Peyer's patch (tissue), 4 donors: ENCODE results near the gene HRAS. TPM values are rescaled to one million over a fixed set of nuclear protein-coding genes. Genes with fewer than 3 reads are reported as not detected.

ENCODE experiments used
- DNase-seq, 3 donors: peaks; one replicate each; pipeline ENCODE4 v3.0.0-alpha.2; 2017 to 2019
- H3K27ac ChIP-seq, 4 donors: fragments of 200-600 bp; sonication (generic); one replicate each; pipeline ENCODE4 v1.5.1; 2016 to 2019
- H3K27me3 ChIP-seq, 2 donors: fragments of 200-600 bp; sonication (generic); one replicate each; pipeline ENCODE4 v1.5.1; 2019
- H3K36me3 ChIP-seq, 3 donors: fragments of 200-600 bp; sonication (generic); one replicate each; pipeline ENCODE4 v1.5.1; 2016 to 2019
- H3K4me1 ChIP-seq, 4 donors: fragments of 200-600 bp; sonication (generic); one replicate each; pipeline ENCODE4 v1.5.1; 2016 to 2019
- H3K4me3 ChIP-seq, 4 donors: fragments of 200-600 bp; sonication (generic); 1 replicate in 3 of 4; 2 replicates in 1 of 4; pipeline ENCODE4 v1.5.1; 2016 to 2019; ENCODE audit warnings: mild to moderate bottlenecking in 1 of 4
- H3K9me3 ChIP-seq, 4 donors: fragments of 200-600 bp; sonication (generic); one replicate each; pipeline ENCODE4 v1.5.1; 2016 to 2019; ENCODE audit warnings: mild to moderate bottlenecking in 1 of 4
- POLR2A ChIP-seq, 2 donors: fragments of 450-650 bp; IDR thresholded peaks; one replicate each; pipeline ENCODE4 v1.5.1; 2017; ENCODE audit warnings: antibody characterized with exemption in 2 of 2, mild to moderate bottlenecking in 2 of 2, moderate library complexity in 2 of 2
- total RNA-seq, 4 donors: library from RNA; depleted of rRNA; stranded (reverse); fragments of >200 nt; gene quantifications; one replicate each; pipeline ENCODE4 v1.1.0, GENCODE V29; 2016
- TF ChIP-seq, protein P1 (sequence below), 6 experiments: fragments of 450-650 bp in 4 of 6; fragments of 200-600 bp in 2 of 6; sonication (generic) in 1 of 6; IDR thresholded peaks; one replicate each; pipeline ENCODE4 v1.5.1; 2017 to 2019; ENCODE audit warnings: antibody characterized with exemption in 6 of 6, mild to moderate bottlenecking in 3 of 6, moderate library complexity in 1 of 6

Gene HRAS
- total RNA-seq, 4 donors from 2014 or later: 27.4 to 55.3 (median 35.1) TPM

DNA sequence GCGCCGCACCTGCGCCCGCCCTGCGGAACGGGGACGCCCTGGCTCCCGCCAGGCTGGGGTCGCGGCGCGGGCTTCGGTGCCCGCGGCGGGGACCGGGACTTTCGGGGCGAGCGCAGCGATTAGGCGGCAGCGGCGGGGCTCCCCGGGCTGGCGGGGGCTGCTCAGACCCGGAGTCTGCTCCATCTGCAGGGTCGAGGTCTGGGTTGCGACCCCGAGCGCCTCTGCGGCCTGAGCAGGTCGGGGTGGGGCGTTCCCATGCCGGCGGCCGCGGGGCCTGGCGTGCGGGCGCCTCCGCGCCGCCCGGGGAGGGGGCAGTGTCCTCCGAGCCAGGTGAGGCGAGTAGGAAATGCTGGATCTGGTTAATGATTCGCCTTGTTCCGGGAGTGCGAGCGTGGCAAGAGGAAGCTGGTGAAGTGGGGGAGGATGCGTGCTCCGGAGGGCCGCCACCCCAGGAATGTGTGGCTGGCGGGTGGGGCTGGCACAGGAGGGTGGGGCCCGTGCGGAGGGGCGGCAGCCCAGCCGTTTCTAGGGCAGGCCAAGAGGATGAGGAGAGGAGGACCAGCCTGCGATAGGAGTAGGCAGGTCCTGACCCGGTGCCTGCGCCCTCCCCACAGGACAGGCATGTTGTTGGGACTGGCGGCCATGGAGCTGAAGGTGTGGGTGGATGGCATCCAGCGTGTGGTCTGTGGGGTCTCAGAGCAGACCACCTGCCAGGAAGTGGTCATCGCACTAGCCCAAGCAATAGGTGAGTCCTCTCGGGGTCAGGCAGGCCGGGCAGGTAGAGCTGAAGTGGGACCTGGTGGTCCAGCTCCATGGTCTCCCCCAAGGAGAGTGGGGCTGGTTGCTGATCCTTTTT is 26.0 kb upstream of the HRAS start:
- TF ChIP-seq POLR2A (IDR thresholded peaks at IDR 0.05): peak; percentile 67 to 81
- TF ChIP-seq, protein P1, sequence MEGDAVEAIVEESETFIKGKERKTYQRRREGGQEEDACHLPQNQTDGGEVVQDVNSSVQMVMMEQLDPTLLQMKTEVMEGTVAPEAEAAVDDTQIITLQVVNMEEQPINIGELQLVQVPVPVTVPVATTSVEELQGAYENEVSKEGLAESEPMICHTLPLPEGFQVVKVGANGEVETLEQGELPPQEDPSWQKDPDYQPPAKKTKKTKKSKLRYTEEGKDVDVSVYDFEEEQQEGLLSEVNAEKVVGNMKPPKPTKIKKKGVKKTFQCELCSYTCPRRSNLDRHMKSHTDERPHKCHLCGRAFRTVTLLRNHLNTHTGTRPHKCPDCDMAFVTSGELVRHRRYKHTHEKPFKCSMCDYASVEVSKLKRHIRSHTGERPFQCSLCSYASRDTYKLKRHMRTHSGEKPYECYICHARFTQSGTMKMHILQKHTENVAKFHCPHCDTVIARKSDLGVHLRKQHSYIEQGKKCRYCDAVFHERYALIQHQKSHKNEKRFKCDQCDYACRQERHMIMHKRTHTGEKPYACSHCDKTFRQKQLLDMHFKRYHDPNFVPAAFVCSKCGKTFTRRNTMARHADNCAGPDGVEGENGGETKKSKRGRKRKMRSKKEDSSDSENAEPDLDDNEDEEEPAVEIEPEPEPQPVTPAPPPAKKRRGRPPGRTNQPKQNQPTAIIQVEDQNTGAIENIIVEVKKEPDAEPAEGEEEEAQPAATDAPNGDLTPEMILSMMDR (IDR thresholded peaks at IDR 0.05): no peak
- H3K4me1 ChIP-seq: peaks cover 0 to 27% (median 17%) of the 10 kb centered on the region in 4 donors
- peak in 2 of 3 donors; percentile 88 to 91 for DNase-seq
- H3K27ac ChIP-seq: peak overlapping the region; percentile 87 to 99 (median 96)
- peak overlapping the region; percentile 90 to 98 (median 96) for H3K4me3 ChIP-seq
- no peaks in the 10 kb centered on the region for H3K27me3 ChIP-seq
- H3K9me3 ChIP-seq: no peaks in the 10 kb centered on the region
- H3K36me3 ChIP-seq: peaks cover 0 to 12% (median 0%) of the 10 kb centered on the region in 3 donors

DNA sequence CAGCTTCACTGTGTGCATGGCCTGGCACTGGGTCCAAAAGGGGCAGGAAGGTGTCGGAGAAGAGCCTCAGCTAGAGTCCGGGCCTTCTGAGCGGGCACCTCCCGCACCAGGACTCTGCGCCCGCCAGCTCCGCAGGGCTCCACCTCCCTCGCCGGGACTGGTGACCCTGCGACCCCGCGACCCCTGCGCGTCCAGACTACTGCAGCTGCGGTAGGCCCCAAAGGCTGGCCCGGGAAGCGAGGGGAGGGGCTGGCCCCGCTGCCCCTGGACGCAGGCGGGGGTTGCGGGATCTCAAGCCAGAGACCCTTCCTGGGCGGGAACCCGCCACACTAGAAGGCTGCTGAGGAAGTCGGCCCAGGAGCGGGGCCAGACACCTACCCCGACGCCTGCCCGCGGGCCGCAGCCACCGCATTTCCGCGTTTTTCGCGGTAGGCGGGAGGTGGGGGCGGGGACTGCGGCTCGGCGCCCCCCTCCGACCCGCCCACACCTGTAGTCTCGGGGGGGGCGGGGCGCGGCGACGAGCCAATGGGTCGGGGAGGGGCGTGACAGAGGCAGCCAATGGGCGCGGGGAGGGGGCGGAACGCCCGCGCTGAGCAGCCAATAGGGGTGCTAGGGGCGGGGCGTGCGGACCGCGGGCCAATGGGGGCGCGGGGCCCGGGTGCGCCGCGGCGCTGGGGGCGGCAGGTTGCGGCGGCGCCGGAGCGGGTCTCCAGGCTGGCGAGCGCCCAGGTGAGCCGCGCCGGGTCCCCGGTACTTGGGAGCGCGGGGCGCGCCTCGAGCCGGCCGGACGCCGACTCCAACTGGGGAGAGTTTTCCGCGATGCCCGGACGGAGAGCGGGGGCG is 25.1 kb upstream of the HRAS start, which contains the start of the genes LMNTD2 and RASSF7:
TSS of gene LMNTD2 (minus strand) at position 434 of the 843 bp plus-strand sequence. CDS start at position 412, 22 bp downstream.
TSS of gene RASSF7 (plus strand) at position 666 of the 843 bp plus-strand sequence. CDS start 799 bp downstream, outside the sequence.
- peak within 1 kb of the TSS; percentile 87 to 99 (median 97) for H3K27ac ChIP-seq
- peaks cover 0 to 12% (median 0%) of the 10 kb centered on the region in 3 donors for H3K36me3 ChIP-seq
- no peaks in the 10 kb centered on the region for H3K9me3 ChIP-seq
- DNase-seq: peak; percentile 98
- TF ChIP-seq, protein P1 (IDR thresholded peaks at IDR 0.05): no peak
- TF ChIP-seq POLR2A (IDR thresholded peaks at IDR 0.05): peak; percentile 73 to 89
- H3K4me1 ChIP-seq: peaks cover 0 to 32% (median 23%) of the 10 kb centered on the region in 4 donors
- H3K27me3 ChIP-seq: peaks cover 0 to 5% of the 10 kb centered on the region in 2 donors
- peak within 1 kb of the TSS; percentile 90 to 98 (median 96) for H3K4me3 ChIP-seq

DNA sequence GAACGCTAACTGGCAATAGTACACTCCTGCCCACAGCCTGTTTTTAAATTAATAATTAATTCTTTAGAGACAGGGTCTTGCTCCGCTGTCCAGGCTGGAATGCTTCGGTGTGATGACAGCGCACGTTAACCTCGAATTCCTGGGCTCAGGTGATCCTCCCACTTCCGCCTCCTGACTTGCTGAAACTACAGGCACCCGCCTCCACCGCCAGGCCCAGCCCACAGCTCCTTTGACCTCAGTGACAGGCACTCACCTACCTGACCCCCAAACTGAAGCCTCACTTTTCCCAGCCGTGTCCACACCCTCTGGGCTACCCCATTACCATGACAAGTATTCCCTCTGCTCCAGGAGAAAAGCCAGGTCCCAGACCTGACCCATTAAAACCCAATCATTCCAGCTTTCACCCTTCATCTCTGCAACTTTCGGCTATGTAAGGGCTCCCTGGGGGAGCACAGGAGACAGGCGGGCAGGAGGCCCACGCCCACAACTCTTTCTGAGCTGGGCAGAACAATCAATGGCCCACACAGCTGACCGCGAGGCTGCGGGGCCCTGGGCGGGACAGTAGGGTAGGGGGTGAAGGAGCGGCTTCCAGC is 24.4 kb upstream of the HRAS start:
- H3K27me3 ChIP-seq: peaks cover 0 to 9% of the 10 kb centered on the region in 2 donors
- peak in 2 of 3 donors; percentile 85 to 89 for DNase-seq
- H3K27ac ChIP-seq: peak overlapping the region; percentile 87 to 99 (median 97)
- TF ChIP-seq, protein P1 (IDR thresholded peaks at IDR 0.05): no peak
- peak in 1 of 2 donors; percentile 71 for TF ChIP-seq POLR2A (IDR thresholded peaks at IDR 0.05)
- H3K4me1 ChIP-seq: peaks cover 0 to 38% (median 27%) of the 10 kb centered on the region in 4 donors
- H3K4me3 ChIP-seq: peak overlapping the region; percentile 90 to 98 (median 96)
- H3K36me3 ChIP-seq: peaks cover 0 to 12% (median 0%) of the 10 kb centered on the region in 3 donors
- no peaks in the 10 kb centered on the region for H3K9me3 ChIP-seq

DNA sequence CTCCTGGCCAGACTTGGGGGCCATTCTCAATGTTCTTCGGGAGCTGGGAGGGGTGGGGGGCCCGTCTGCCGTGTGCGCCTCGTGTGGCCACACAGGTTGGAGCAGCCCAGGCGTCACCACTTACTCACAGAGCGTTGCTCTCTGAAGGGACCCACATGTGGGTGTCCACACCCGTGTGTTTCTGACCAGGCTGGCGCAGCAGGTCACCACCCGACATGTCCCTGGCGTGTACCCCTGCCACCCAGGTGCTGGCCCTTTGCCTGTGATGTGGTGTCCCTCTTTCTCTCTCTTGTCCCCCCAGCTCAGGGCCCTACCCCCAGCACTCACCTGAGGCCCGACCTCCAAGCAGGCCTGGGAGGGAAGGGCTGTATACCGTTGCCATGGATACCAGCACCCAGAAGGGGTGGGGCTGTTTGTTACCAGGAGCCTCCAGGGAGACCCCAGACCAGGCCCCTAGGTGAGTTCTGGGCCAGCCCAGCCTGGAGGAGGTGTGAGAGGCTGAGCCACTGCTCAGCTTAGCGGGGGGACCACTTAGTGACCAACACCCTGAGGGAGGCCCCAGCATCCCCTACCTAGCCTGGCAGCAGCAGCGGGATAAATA is 23.7 kb upstream of the HRAS start:
- no peak for DNase-seq
- H3K4me1 ChIP-seq: peaks cover 0 to 44% (median 33%) of the 10 kb centered on the region in 4 donors
- no peaks in the 10 kb centered on the region for H3K9me3 ChIP-seq
- peaks cover 0 to 9% of the 10 kb centered on the region in 2 donors for H3K27me3 ChIP-seq
- H3K4me3 ChIP-seq: no peak overlapping the region
- TF ChIP-seq POLR2A (IDR thresholded peaks at IDR 0.05): no peak
- TF ChIP-seq, protein P1 (IDR thresholded peaks at IDR 0.05): no peak
- H3K36me3 ChIP-seq: peaks cover 0 to 12% (median 0%) of the 10 kb centered on the region in 3 donors
- H3K27ac ChIP-seq: peak overlapping the region in 3 of 4 donors; percentile 96 to 99 (median 98)
